Mesendoderm (in vitro differentiated cells): ENCODE results near the gene PLPP4.
A peak's percentile ranks its signal among the peaks of the same experiment; 100 is the strongest.

ENCODE experiments used
- DNase-seq: peaks from one replicate; pipeline ENCODE4 v3.0.0; 2013
- H2AK5ac ChIP-seq: 2 replicates; pipeline ENCODE4 v1.6.1; 2013; ENCODE audit warnings: low read length, inconsistent platforms
- H2BK120ac ChIP-seq: 2 replicates; pipeline ENCODE4 v1.6.1; 2013; ENCODE audit warnings: low read depth, mild to moderate bottlenecking, low read length, moderate library complexity, mixed read lengths
- H2BK15ac ChIP-seq: replicated peaks from 2 replicates; pipeline ENCODE4 v1.6.1; 2013; ENCODE audit warnings: low read depth, mild to moderate bottlenecking, moderate library complexity
- H2BK5ac ChIP-seq: 2 replicates; pipeline ENCODE4 v1.6.1; 2013; ENCODE audit warnings: low read length, inconsistent platforms
- H3K18ac ChIP-seq: 2 replicates; pipeline ENCODE4 v1.6.1; 2013; ENCODE audit warnings: mild to moderate bottlenecking, low read length, mixed read lengths
- H3K23ac ChIP-seq: one replicate; pipeline ENCODE4 v1.6.1; 2013; ENCODE audit warnings: low read length
- H3K27ac ChIP-seq: 2 replicates; pipeline ENCODE4 v1.5.1; 2013; ENCODE audit warnings: low read depth, mild to moderate bottlenecking, inconsistent platforms, low read length, moderate library complexity
- H3K27me3 ChIP-seq: 2 replicates; pipeline ENCODE4 v1.6.1; 2013; ENCODE audit warnings: low read length, control low read depth, mild to moderate bottlenecking, inconsistent platforms; ENCODE audit not compliant: insufficient read depth, poor library complexity
- H3K36me3 ChIP-seq: 2 replicates; pipeline ENCODE4 v1.6.1; 2013; ENCODE audit warnings: low read length, inconsistent platforms; ENCODE audit not compliant: control insufficient read depth, insufficient read depth
- H3K4ac ChIP-seq: one replicate; pipeline ENCODE4 v1.6.1; 2013; ENCODE audit warnings: low read depth, mild to moderate bottlenecking, low read length, moderate library complexity
- H3K4me1 ChIP-seq: 2 replicates; pipeline ENCODE4 v1.6.1; 2013; ENCODE audit warnings: low read depth, low read length, inconsistent platforms; ENCODE audit not compliant: control insufficient read depth
- H3K4me2 ChIP-seq: 2 replicates; pipeline ENCODE4 v1.6.1; 2013; ENCODE audit warnings: low read length
- H3K4me3 ChIP-seq: 2 replicates; pipeline ENCODE4 v1.5.1; 2013; ENCODE audit warnings: mild to moderate bottlenecking, low read length
- H3K56ac ChIP-seq: one replicate; pipeline ENCODE4 v1.6.1; 2013; ENCODE audit warnings: low read length
- H3K79me1 ChIP-seq: 2 replicates; pipeline ENCODE4 v1.6.1; 2013; ENCODE audit warnings: low read length, inconsistent platforms
- H3K79me2 ChIP-seq: 2 replicates; pipeline ENCODE4 v1.6.1; 2013; ENCODE audit warnings: mild to moderate bottlenecking, low read length; ENCODE audit not compliant: control insufficient read depth, insufficient read depth
- H3K9ac ChIP-seq: 2 replicates; pipeline ENCODE4 v1.6.1; 2013; ENCODE audit warnings: low read length, inconsistent platforms
- H4K5ac ChIP-seq: one replicate; pipeline ENCODE4 v1.6.1; 2013; ENCODE audit warnings: low read length
- H4K8ac ChIP-seq: one replicate; pipeline ENCODE4 v1.6.1; 2013; ENCODE audit warnings: low read depth, mild to moderate bottlenecking, control low read depth, low read length, moderate library complexity
- WGBS: extraction: QIAGEN DNeasy Blood & Tissue Kit; methylation state at CpG from one replicate; pipeline ENCODE4 v1.1.7; 2013; ENCODE audit warnings: low lambda C conversion rate, missing lambda C conversion rate; ENCODE audit not compliant: insufficient coverage; ENCODE audit errors: extremely low coverage; 5-methylcytosine and 5-hydroxymethylcytosine counted together

PLPP4 gene

DNA sequence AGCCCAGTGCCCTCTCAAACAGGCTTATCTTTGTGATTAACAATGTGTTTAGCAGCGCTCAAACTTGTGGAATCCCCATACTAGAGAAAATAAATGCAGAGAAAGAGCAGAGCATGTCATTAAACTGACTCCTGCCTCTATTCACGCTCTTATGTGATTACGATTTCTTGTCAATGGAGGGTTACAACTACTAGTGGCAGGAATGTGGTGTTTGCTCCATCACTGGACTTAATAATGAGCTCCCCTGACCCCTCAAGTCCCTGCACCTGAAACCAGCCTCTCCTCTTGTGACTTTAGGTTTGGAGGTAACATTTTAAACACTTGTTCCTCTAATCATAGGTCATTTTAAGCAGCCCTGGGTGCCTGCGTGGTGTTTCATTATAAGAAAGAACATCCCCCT lies 121.9 kb downstream of the PLPP4 start:
- Histone ChIP-seq H3K23ac (no peak overlapping the region), H3K4ac (no peak overlapping the region), H2BK5ac (no peak overlapping the region), H3K4me1 (no peaks in the 10 kb centered on the region), H3K56ac (no peak overlapping the region), H4K8ac (no peak overlapping the region), H3K36me3 (no peaks in the 10 kb centered on the region), H3K79me2 (no peaks in the 10 kb centered on the region), H3K18ac (no peak overlapping the region), H2BK15ac (no peak overlapping the region), H3K4me3 (no peak overlapping the region), H3K4me2 (no peak overlapping the region), H4K5ac (no peak overlapping the region), H3K27ac (no peak overlapping the region), H3K27me3 (no peaks in the 10 kb centered on the region), H2BK120ac (no peak overlapping the region), H3K79me1 (no peaks in the 10 kb centered on the region), H3K9ac (no peak overlapping the region), H2AK5ac (no peak overlapping the region)
- no CpG with 5 or more reads among the region's 4 CpGs for WGBS
- DNase-seq = no peak

DNA sequence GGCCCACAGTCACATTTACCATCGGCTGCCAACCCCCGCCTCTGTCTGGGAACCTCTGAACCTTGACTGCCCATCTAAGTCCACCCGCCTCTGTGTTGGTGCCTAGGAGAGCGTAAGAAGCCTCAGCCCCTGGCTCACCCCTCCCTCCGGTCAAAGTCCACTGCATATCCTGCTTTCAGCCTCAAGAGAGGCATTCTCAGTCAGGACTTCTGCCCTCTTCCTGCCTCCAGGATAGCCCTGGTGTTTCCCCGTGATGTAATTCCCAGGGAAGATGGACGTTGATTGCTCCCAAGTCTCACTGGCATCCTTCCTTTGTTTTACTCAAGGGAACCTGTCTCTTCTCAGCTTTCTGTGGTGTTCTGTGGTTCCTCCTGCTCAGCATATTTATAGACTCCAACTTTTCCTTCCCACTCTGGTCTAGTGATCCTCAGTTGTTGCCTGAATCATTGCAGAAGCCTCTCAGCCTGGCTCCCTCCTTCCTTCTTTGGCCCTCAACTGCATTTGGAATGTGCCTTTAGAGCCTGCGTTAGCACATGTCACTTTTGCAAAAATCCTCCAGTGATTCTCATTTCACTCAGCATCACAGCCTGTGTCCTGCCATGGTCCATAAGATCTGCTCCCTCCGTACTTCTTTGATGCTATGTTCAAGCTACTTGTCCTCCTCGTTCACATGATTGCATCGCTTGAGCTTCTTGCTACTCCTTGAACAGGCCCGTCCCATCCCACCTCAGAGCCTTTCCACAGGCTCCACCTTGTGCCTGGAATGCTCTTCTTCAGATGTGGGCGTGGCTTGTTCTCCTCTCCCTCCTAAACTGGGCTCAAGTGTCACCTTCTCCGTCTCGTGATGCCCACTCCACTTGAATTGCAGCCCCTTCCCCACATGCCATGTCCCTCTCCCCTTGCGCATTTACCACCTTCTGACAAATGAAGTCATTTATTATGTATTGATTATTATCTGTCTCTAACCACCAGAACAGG lies 124.2 kb downstream of the PLPP4 start:
- no peak overlapping the region for H3K4me2 ChIP-seq
- H3K23ac ChIP-seq = no peak overlapping the region
- no peak overlapping the region for H2BK5ac ChIP-seq
- no peak overlapping the region for H2BK15ac ChIP-seq
- no peak overlapping the region for H3K9ac ChIP-seq
- H2BK120ac ChIP-seq = no peak overlapping the region
- no peak overlapping the region for H4K8ac ChIP-seq
- H3K79me2 ChIP-seq = no peaks in the 10 kb centered on the region
- DNase-seq = peak; percentile 85
- no peaks in the 10 kb centered on the region for H3K4me1 ChIP-seq
- no peak overlapping the region for H3K4me3 ChIP-seq
- H4K5ac ChIP-seq = no peak overlapping the region
- H3K27ac ChIP-seq = no peak overlapping the region
- WGBS = no CpG with 5 or more reads among the region's 16 CpGs
- H3K27me3 ChIP-seq = no peaks in the 10 kb centered on the region
- no peaks in the 10 kb centered on the region for H3K36me3 ChIP-seq
- no peak overlapping the region for H3K18ac ChIP-seq
- H2AK5ac ChIP-seq = no peak overlapping the region
- H3K79me1 ChIP-seq = no peaks in the 10 kb centered on the region
- H3K56ac ChIP-seq = no peak overlapping the region
- no peak overlapping the region for H3K4ac ChIP-seq

DNA sequence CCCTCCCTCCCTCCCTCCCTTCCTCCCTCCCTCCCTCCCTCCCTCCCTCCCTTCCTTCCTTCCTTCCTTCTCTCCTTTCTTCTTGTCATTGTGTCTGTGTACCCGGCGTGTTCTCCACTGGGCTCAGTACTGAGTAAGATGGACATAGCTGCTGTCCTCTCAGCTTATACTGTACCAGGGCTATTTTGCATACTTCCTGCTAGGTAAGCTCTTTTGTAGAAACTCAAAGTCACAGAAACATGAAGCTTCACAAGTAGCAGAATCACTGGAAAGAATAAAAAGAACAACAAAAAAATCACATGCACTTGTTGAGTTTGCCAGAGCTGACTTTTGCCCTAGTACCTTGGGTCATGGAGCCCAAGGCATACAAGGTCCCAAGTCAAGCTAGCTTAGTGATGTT lies 125.7 kb downstream of the PLPP4 start:
- Histone ChIP-seq H3K56ac (no peak overlapping the region), H3K27ac (no peak overlapping the region), H3K23ac (no peak overlapping the region), H3K4me2 (no peak overlapping the region), H4K5ac (no peak overlapping the region), H2BK5ac (no peak overlapping the region), H3K4me3 (no peak overlapping the region), H3K9ac (no peak overlapping the region), H3K4ac (no peak overlapping the region), H4K8ac (no peak overlapping the region), H2BK120ac (no peak overlapping the region), H2BK15ac (no peak overlapping the region), H3K18ac (no peak overlapping the region), H3K36me3 (no peaks in the 10 kb centered on the region), H3K27me3 (no peaks in the 10 kb centered on the region), H3K79me1 (no peaks in the 10 kb centered on the region), H3K4me1 (no peaks in the 10 kb centered on the region), H3K79me2 (no peaks in the 10 kb centered on the region), H2AK5ac (no peak overlapping the region)
- DNase-seq = no peak
- no CpG with 5 or more reads among the region's 2 CpGs for WGBS

DNA sequence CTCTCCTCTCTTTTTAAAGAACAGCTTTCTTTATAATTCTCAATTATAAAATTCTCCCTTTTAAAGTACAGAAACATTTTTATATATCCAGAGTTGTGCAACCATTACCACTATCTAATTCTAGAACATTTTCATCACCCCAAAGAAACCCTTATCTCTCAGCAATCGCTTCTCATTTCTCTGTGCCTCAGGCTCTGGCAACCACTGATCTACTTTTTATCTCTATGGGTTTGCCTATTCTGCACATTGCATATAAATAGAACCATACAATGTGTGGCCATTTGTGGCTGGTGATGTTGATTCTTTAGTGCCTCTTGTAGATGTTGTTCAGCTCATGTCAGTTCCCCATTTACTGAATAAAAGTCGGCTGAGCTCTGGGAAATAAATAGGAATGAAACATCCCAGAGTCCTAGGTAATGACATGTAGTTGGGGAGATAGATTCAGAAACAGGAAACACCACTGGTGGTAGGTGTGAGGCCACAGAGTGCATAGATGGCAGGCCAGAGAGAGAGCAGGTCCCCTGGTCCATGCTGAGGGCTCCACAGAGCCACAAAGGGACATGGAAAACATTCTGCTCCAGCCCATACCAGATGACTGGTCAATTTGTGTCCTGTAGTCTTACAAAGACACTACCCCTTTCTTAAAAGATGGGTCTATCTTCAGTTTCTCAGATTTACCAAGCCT lies 126.5 kb downstream of the PLPP4 start:
- H2BK15ac ChIP-seq = no peak overlapping the region
- H2BK120ac ChIP-seq = no peak overlapping the region
- no peak overlapping the region for H2BK5ac ChIP-seq
- H3K56ac ChIP-seq = no peak overlapping the region
- no peak overlapping the region for H3K4ac ChIP-seq
- no peak overlapping the region for H4K8ac ChIP-seq
- no peak for DNase-seq
- no peak overlapping the region for H3K18ac ChIP-seq
- H3K4me3 ChIP-seq = no peak overlapping the region
- no CpG with 5 or more reads among the region's 2 CpGs for WGBS
- no peak overlapping the region for H3K4me2 ChIP-seq
- no peak overlapping the region for H3K23ac ChIP-seq
- H3K36me3 ChIP-seq = no peaks in the 10 kb centered on the region
- H3K27me3 ChIP-seq = no peaks in the 10 kb centered on the region
- no peak overlapping the region for H3K9ac ChIP-seq
- no peak overlapping the region for H2AK5ac ChIP-seq
- H3K79me1 ChIP-seq = no peaks in the 10 kb centered on the region
- H3K4me1 ChIP-seq = no peaks in the 10 kb centered on the region
- no peak overlapping the region for H4K5ac ChIP-seq
- no peaks in the 10 kb centered on the region for H3K79me2 ChIP-seq
- no peak overlapping the region for H3K27ac ChIP-seq

DNA sequence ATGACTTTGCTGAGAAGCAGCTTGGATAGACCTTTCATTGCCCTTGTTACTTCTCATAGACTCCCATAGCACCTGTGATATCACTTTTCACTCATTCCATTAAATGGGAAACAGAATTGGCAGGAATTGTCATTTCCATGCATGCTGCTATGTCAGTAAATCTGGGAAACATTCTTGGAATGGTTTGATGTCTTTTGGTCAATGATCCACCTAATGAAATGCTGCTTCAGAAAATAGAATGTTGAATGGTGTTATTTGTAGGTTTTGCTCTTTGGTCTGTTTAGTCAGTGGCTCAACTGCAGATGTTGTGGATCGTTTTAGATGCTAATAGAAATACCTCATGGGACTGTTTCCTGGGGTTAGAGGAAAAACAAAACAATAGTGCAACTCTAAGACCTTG lies 127.8 kb downstream of the PLPP4 start:
- DNase-seq = no peak
- no peaks in the 10 kb centered on the region for H3K27me3 ChIP-seq
- H3K18ac ChIP-seq = no peak overlapping the region
- H2BK120ac ChIP-seq = no peak overlapping the region
- H3K56ac ChIP-seq = no peak overlapping the region
- no peak overlapping the region for H3K4me3 ChIP-seq
- H2BK15ac ChIP-seq = no peak overlapping the region
- no peak overlapping the region for H2AK5ac ChIP-seq
- H3K79me2 ChIP-seq = no peaks in the 10 kb centered on the region
- no peaks in the 10 kb centered on the region for H3K79me1 ChIP-seq
- no peaks in the 10 kb centered on the region for H3K4me1 ChIP-seq
- no peak overlapping the region for H3K23ac ChIP-seq
- no CpG with 5 or more reads among the region's 1 CpG for WGBS
- no peak overlapping the region for H4K8ac ChIP-seq
- H3K36me3 ChIP-seq = no peaks in the 10 kb centered on the region
- H3K27ac ChIP-seq = no peak overlapping the region
- H3K9ac ChIP-seq = no peak overlapping the region
- H2BK5ac ChIP-seq = no peak overlapping the region
- no peak overlapping the region for H3K4me2 ChIP-seq
- no peak overlapping the region for H4K5ac ChIP-seq
- H3K4ac ChIP-seq = no peak overlapping the region
